CD4-positive, CD25-positive, alpha-beta regulatory T cell (primary cell): Measurements from ENCODE around the gene CDKN2AIP. TPM values are rescaled to one million over a fixed set of nuclear protein-coding genes. Genes with fewer than 3 reads are reported as not detected.
A peak's percentile ranks its signal among the peaks of the same experiment; 100 is the strongest.

ENCODE experiments used
- ATAC-seq, 2 donors: fragments of 150-1000 bp; cut with Tn5 transposase; one replicate each; pipeline ENCODE4 v1.10.0; 2021; ENCODE audit warnings: low read depth in 2 of 2, moderate number of reproducible peaks in 2 of 2, moderate library complexity in 1 of 2
- DNase-seq, 3 donors: peaks; one replicate each; pipeline versions ENCODE4 v3.0.0 to v3.0.0-alpha.2; 2012 to 2022; ENCODE audit warnings: mixed read lengths in 1 of 3
- H3K27ac ChIP-seq: one replicate; pipeline ENCODE4 v1.7.0; 2013; ENCODE audit warnings: mild to moderate bottlenecking, low read length; ENCODE audit not compliant: insufficient read depth, poor library complexity, severe bottlenecking
- H3K27me3 ChIP-seq: one replicate; pipeline ENCODE4 v1.7.0; 2013; ENCODE audit warnings: low read length; ENCODE audit not compliant: control insufficient read depth, insufficient read depth
- H3K36me3 ChIP-seq: one replicate; pipeline ENCODE4 v1.7.0; 2013; ENCODE audit warnings: mild to moderate bottlenecking, low read length, moderate library complexity; ENCODE audit not compliant: control insufficient read depth, insufficient read depth
- H3K4me1 ChIP-seq: 2 replicates; pipeline ENCODE4 v1.7.0; 2013; ENCODE audit warnings: mild to moderate bottlenecking, low read length; ENCODE audit not compliant: insufficient read depth, control insufficient read depth, poor library complexity, severe bottlenecking
- H3K4me3 ChIP-seq: one replicate; pipeline ENCODE4 v1.7.0; 2013; ENCODE audit warnings: low read depth, mild to moderate bottlenecking, low read length, moderate library complexity
- H3K9me3 ChIP-seq, 2 experiments: 1 replicate in 1 of 2; 2 replicates in 1 of 2; pipeline ENCODE4 v1.7.0; 2013; ENCODE audit warnings: low read length in 2 of 2, mild to moderate bottlenecking in 1 of 2, moderate library complexity in 1 of 2; ENCODE audit not compliant: control insufficient read depth in 2 of 2
- H3K27ac Mint-ChIP-seq, 3 donors: one replicate each; pipeline ENCODE4 v1.8.0; 2020 to 2022; ENCODE audit warnings: mild to moderate bottlenecking in 3 of 3, mixed read lengths in 3 of 3, moderate library complexity in 2 of 3
- H3K27me3 Mint-ChIP-seq: one replicate; pipeline ENCODE4 v1.8.0; 2022; ENCODE audit warnings: mild to moderate bottlenecking, mixed read lengths
- H3K36me3 Mint-ChIP-seq: one replicate; pipeline ENCODE4 v1.8.0; 2020; ENCODE audit warnings: mixed read lengths
- H3K4me1 Mint-ChIP-seq, 4 donors: one replicate each; pipeline ENCODE4 v1.8.0; 2020 to 2022; ENCODE audit warnings: mixed read lengths in 4 of 4, mild to moderate bottlenecking in 1 of 4
- H3K4me3 Mint-ChIP-seq, 4 donors: one replicate each; pipeline ENCODE4 v1.8.0; 2020 to 2022; ENCODE audit warnings: mild to moderate bottlenecking in 4 of 4, mixed read lengths in 4 of 4, moderate library complexity in 3 of 4
- H3K9me3 Mint-ChIP-seq, 7 donors: one replicate each; pipeline ENCODE4 v1.8.0; 2020 to 2022; ENCODE audit warnings: mixed read lengths in 7 of 7, mild to moderate bottlenecking in 3 of 7, moderate library complexity in 2 of 7
- polyA plus RNA-seq, 4 donors: library from polyadenylated mRNA; unstranded; fragments of 300-500 nt; fragmentation: Illumina TruSeq; gene quantifications; one replicate each; pipeline ENCODE4 v1.2.3, GENCODE V29; 2021
- total RNA-seq: library from RNA; stranded (reverse); gene quantifications from one replicate; pipeline ENCODE4 v1.2.3, GENCODE V29; 2022

Gene CDKN2AIP
- total and polyA plus RNA-seq, 5 donors from 2014 or later: 23.0 to 46.4 (median 32.5) TPM

DNA sequence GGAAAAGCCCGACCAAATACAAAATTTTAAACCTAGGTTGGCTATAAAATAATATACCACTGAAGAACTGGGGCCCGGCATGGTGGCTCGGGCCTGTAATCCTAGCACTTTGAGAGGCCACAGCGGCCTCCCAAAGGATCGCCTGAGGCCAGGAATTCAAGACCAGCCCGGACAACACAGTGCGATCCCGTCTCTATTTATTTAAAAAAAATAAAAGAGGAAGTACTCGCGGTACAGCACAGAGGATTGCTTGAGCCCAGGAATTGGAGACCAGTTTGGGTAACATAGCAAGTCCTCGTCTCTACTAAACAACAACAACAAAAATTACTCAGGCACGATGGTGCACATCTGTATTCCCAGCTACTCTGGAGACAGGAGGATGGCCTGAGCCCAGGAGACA lies 44.8 kb upstream of the CDKN2AIP start:
- peaks cover 0 to 29% (median 13%) of the 10 kb centered on the region in 4 donors for H3K4me1 Mint-ChIP-seq
- no peak overlapping the region for H3K27ac ChIP-seq
- peak overlapping the region in 1 of 3 donors; percentile 86 for H3K27ac Mint-ChIP-seq
- ATAC-seq (no peak), DNase-seq (no peak)
- H3K27me3 Mint-ChIP-seq: peaks cover 37% of the 10 kb centered on the region
- no peaks in the 10 kb centered on the region for H3K36me3 Mint-ChIP-seq
- H3K27me3 ChIP-seq: peaks cover 3% of the 10 kb centered on the region
- peak overlapping the region in 2 of 4 donors; percentile 33 to 70 for H3K4me3 Mint-ChIP-seq
- no peaks in the 10 kb centered on the region for H3K36me3 ChIP-seq
- no peaks in the 10 kb centered on the region for H3K9me3 ChIP-seq
- no peaks in the 10 kb centered on the region for H3K9me3 Mint-ChIP-seq
- no peak overlapping the region for H3K4me3 ChIP-seq
- H3K4me1 ChIP-seq: peaks cover 11% of the 10 kb centered on the region

- no peaks in the 10 kb centered on the region for H3K36me3 Mint-ChIP-seq
- no peak for ATAC-seq
Measured at GRCh38 chr4:183400035-183400434, 44.4 kb upstream of the CDKN2AIP start.

GRCh38 chr4:183401473-183401872 lies 43.0 kb upstream of the CDKN2AIP start:
- H3K27me3 ChIP-seq: no peaks in the 10 kb centered on the region
- no peak for ATAC-seq
- no peak overlapping the region for H3K4me3 ChIP-seq
- Mint-ChIP-seq H3K27ac (peak overlapping the region in 1 of 3 donors; percentile 8), H3K4me1 (peaks cover 0 to 30% (median 10%) of the 10 kb centered on the region in 4 donors), H3K9me3 (no peaks in the 10 kb centered on the region), H3K4me3 (no peak overlapping the region), H3K36me3 (no peaks in the 10 kb centered on the region), H3K27me3 (peaks cover 32% of the 10 kb centered on the region)
- no peaks in the 10 kb centered on the region for H3K36me3 ChIP-seq
- no peaks in the 10 kb centered on the region for H3K9me3 ChIP-seq
- H3K27ac ChIP-seq: no peak overlapping the region
- DNase-seq: no peak
- H3K4me1 ChIP-seq: peaks cover 11% of the 10 kb centered on the region

More at GRCh38 chr4:183400035-183400434, 44.4 kb upstream of the CDKN2AIP start:
- no peaks in the 10 kb centered on the region for H3K9me3 Mint-ChIP-seq
- peak overlapping the region in 3 of 4 donors; percentile 33 to 70 (median 53) for H3K4me3 Mint-ChIP-seq
- DNase-seq: no peak
- H3K9me3 ChIP-seq: no peaks in the 10 kb centered on the region
- H3K36me3 ChIP-seq: no peaks in the 10 kb centered on the region
- H3K27ac ChIP-seq: no peak overlapping the region
- no peak overlapping the region for H3K4me3 ChIP-seq
- no peaks in the 10 kb centered on the region for H3K27me3 ChIP-seq
- peaks cover 11% of the 10 kb centered on the region for H3K4me1 ChIP-seq
- H3K27me3 Mint-ChIP-seq: peaks cover 37% of the 10 kb centered on the region
- H3K4me1 Mint-ChIP-seq: peaks cover 0 to 31% (median 13%) of the 10 kb centered on the region in 4 donors
- no peak overlapping the region for H3K27ac Mint-ChIP-seq

DNA sequence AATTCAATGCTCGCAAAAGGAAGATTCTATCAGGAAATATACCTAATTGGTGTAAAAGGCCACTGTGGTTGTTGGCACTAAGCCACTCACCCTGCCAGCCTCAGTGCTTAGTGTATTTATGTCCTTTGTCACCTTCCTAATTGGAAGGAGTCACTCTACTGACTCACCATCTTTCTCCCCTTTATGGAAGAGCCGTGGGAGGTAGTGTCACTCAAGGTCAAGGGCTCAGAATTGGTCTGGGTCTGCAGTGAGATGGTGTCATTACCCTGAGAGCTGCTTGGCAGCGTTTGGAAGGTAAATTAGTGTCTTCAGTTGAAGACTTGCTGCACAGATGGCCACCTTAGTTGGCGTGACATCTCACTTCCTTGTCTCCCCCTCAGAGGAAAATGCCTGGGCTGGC lies 41.7 kb upstream of the CDKN2AIP start:
- Histone ChIP-seq H3K4me1 (peaks cover 11% of the 10 kb centered on the region), H3K27ac (no peak overlapping the region), H3K27me3 (no peaks in the 10 kb centered on the region), H3K4me3 (no peak overlapping the region), H3K9me3 (no peaks in the 10 kb centered on the region), H3K36me3 (no peaks in the 10 kb centered on the region)
- Mint-ChIP-seq H3K4me1 (peaks cover 0 to 25% (median 5%) of the 10 kb centered on the region in 4 donors), H3K4me3 (no peak overlapping the region), H3K27me3 (peaks cover 27% of the 10 kb centered on the region), H3K9me3 (no peaks in the 10 kb centered on the region), H3K36me3 (no peaks in the 10 kb centered on the region), H3K27ac (peak overlapping the region in 1 of 3 donors; percentile 38)
- no peak for DNase-seq
- ATAC-seq: no peak

DNA sequence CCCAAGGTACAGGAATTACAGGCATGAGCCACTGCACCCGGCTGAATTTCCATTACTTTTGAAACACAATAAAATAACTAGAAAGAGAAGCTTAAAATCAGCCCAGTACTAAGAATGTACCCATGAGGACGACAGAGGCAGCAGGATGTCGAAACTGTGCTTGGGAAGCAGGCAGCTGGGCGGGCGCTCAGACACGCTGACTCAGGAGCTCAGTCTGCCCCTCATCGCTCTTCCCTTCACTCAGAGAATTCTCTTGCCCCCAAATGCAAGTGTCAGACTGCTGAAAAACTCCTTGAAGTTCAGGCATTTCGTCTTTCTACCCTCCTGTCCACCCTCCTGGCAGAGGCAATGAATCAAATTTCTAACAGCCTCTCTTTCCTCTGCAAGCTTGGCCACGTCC lies 41.0 kb upstream of the CDKN2AIP start:
- no peaks in the 10 kb centered on the region for H3K36me3 Mint-ChIP-seq
- ATAC-seq: no peak

DNA sequence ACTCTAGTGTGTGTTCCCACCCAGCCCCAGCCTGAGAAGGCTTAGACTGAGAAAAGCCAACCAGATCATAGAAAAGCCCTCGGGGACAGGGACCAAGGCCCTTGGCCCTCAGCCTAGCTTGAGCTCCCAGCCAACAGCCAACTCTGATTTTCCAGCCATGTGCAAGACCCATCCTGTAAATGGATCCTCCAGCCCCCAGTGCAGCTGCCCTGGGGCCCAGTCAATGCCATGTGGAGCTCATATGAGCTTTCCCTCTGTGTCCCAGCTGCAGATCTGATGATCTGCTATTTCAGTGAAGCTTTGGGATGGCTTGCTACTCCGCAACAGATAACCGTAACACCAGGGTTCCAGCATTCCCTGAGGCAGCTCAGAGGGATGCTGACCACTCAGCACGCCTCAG lies 40.5 kb upstream of the CDKN2AIP start:
- Mint-ChIP-seq H3K9me3 (no peaks in the 10 kb centered on the region), H3K36me3 (no peaks in the 10 kb centered on the region), H3K27ac (no peak overlapping the region), H3K4me1 (peaks cover 0 to 20% (median 4%) of the 10 kb centered on the region in 4 donors), H3K27me3 (peaks cover 23% of the 10 kb centered on the region), H3K4me3 (no peak overlapping the region)
- Histone ChIP-seq H3K27ac (no peak overlapping the region), H3K36me3 (no peaks in the 10 kb centered on the region), H3K4me1 (no peaks in the 10 kb centered on the region), H3K9me3 (no peaks in the 10 kb centered on the region), H3K4me3 (no peak overlapping the region), H3K27me3 (no peaks in the 10 kb centered on the region)
- no peak for DNase-seq
- ATAC-seq: no peak

More for the DNA sequence above, 41.0 kb upstream of the CDKN2AIP start:
- H3K4me1 ChIP-seq: peaks cover 4% of the 10 kb centered on the region
- H3K9me3 Mint-ChIP-seq: no peaks in the 10 kb centered on the region
- H3K4me3 Mint-ChIP-seq: no peak overlapping the region
- DNase-seq: no peak
- no peak overlapping the region for H3K27ac ChIP-seq
- no peak overlapping the region for H3K27ac Mint-ChIP-seq
- no peak overlapping the region for H3K4me3 ChIP-seq
- H3K4me1 Mint-ChIP-seq: peaks cover 0 to 23% (median 6%) of the 10 kb centered on the region in 4 donors
- H3K27me3 ChIP-seq: no peaks in the 10 kb centered on the region
- peaks cover 26% of the 10 kb centered on the region for H3K27me3 Mint-ChIP-seq
- no peaks in the 10 kb centered on the region for H3K36me3 ChIP-seq
- H3K9me3 ChIP-seq: no peaks in the 10 kb centered on the region

- ATAC-seq (no peak), DNase-seq (no peak)
- no peak overlapping the region for H3K27ac Mint-ChIP-seq
- Histone ChIP-seq H3K27ac (no peak overlapping the region), H3K27me3 (no peaks in the 10 kb centered on the region), H3K4me3 (no peak overlapping the region), H3K4me1 (no peaks in the 10 kb centered on the region), H3K9me3 (no peaks in the 10 kb centered on the region), H3K36me3 (no peaks in the 10 kb centered on the region)
- peak overlapping the region in 1 of 4 donors; percentile 52 for H3K4me3 Mint-ChIP-seq
- no peaks in the 10 kb centered on the region for H3K9me3 Mint-ChIP-seq
- H3K4me1 Mint-ChIP-seq: peaks cover 0 to 16% (median 4%) of the 10 kb centered on the region in 4 donors
- H3K36me3 Mint-ChIP-seq: no peaks in the 10 kb centered on the region
- H3K27me3 Mint-ChIP-seq: peaks cover 12% of the 10 kb centered on the region
Measured at GRCh38 chr4:183405303-183405702, 39.1 kb upstream of the CDKN2AIP start.

GRCh38 chr4:183407128-183407585 lies 37.3 kb upstream of the CDKN2AIP start:
- Mint-ChIP-seq H3K4me3 (peak overlapping the region; percentile 83 to 93 (median 86)), H3K27ac (peak overlapping the region in 1 of 3 donors; percentile 83), H3K27me3 (peaks cover 7% of the 10 kb centered on the region), H3K36me3 (no peaks in the 10 kb centered on the region), H3K9me3 (no peaks in the 10 kb centered on the region), H3K4me1 (peaks cover 0 to 16% (median 4%) of the 10 kb centered on the region in 4 donors)
- H3K4me1 ChIP-seq: no peaks in the 10 kb centered on the region
- peak overlapping the region; percentile 68 for H3K27ac ChIP-seq
- no peaks in the 10 kb centered on the region for H3K9me3 ChIP-seq
- H3K36me3 ChIP-seq: no peaks in the 10 kb centered on the region
- ATAC-seq (peak; percentile 95 to 98), DNase-seq (peak; percentile 77 to 90 (median 87))
- peak overlapping the region; percentile 91 for H3K4me3 ChIP-seq
- no peaks in the 10 kb centered on the region for H3K27me3 ChIP-seq
